Neural crest cell (in vitro differentiated cells): ENCODE data around the gene TREH. TPM values are rescaled to one million over a fixed set of nuclear protein-coding genes. Genes with fewer than 3 reads are reported as not detected.
A peak's percentile ranks its signal among the peaks of the same experiment; 100 is the strongest.

ENCODE experiments used
- DNase-seq: peaks from one replicate; pipeline ENCODE4 v3.0.0; 2021; ENCODE audit warnings: low read depth, mixed read lengths, low spot score
- H3K27ac Mint-ChIP-seq: one replicate; pipeline ENCODE4 v1.8.0; 2021; ENCODE audit warnings: mild to moderate bottlenecking, mixed read lengths; ENCODE audit not compliant: unreplicated experiment
- H3K27me3 Mint-ChIP-seq: 2 replicates; pipeline ENCODE4 v1.8.0; 2021; ENCODE audit warnings: low read depth, mild to moderate bottlenecking, mixed read lengths
- H3K36me3 Mint-ChIP-seq: 2 replicates; pipeline ENCODE4 v1.8.0; 2021; ENCODE audit warnings: low read depth, mild to moderate bottlenecking, mixed read lengths
- H3K4me1 Mint-ChIP-seq: 2 replicates; pipeline ENCODE4 v1.8.0; 2021; ENCODE audit warnings: mixed read lengths
- H3K4me3 Mint-ChIP-seq: one replicate; pipeline ENCODE4 v1.8.0; 2021; ENCODE audit warnings: mild to moderate bottlenecking, mixed read lengths
- H3K9me3 Mint-ChIP-seq: 2 replicates; pipeline ENCODE4 v1.8.0; 2021; ENCODE audit warnings: mixed read lengths
- CTCF ChIP-seq: fragments of 200-600 bp; sonication (generic); conservative IDR thresholded peaks from 2 replicates; pipeline ENCODE4 v1.5.0; 2021; ENCODE audit warnings: antibody characterized with exemption, mild to moderate bottlenecking
- total RNA-seq: library from RNA; stranded (reverse); gene quantifications from 2 replicates; pipeline ENCODE4 v1.2.1, GENCODE V29; 2021

Gene TREH
- total RNA-seq, 1 donor from 2014 or later, result not detected

DNA sequence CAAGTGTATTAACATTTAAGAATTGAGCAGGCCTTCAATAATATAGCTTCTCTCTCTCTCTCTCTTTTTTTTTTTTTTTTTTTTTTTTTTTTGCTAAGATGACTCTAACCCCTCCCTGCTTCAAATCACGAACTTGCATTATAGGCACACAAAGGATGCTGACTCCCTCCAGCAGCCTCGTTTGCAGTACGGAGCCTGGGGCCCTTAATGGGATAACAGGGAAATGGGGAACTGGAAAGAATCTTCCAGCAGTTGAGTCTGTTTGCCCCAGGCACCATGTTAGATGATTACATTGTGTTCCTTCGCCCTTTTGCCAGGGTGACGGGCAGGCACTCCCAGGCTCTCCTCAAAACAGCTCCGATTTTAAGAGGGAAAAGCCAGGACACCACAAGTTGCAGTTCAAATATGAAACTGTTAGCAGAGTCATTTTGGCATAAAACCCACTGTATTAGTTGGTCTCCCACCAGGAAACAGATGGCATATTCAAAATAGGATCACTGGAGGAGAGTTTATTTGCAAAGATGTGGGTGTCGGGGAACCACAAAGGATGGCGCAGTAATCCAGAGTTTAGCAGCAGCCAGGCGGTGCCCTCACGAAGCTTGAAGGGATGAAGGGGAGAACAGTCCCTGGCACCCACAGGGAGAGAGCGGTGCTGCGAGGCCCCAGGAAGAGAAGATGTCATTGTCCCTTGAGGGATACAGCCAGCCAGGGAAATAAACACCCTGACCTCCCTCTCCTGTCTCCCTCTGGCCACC lies 26.5 kb upstream of the TREH start:
- Mint-ChIP-seq H3K9me3 (no peaks in the 10 kb centered on the region), H3K4me1 (peaks cover 16% of the 10 kb centered on the region), H3K27ac (peak overlapping the region; percentile 69), H3K36me3 (no peaks in the 10 kb centered on the region), H3K27me3 (no peaks in the 10 kb centered on the region), H3K4me3 (peak overlapping the region; percentile 24)
- no peak for TF ChIP-seq CTCF
- DNase-seq, result no peak

GRCh38 chr11:118705111-118705741 lies 25.8 kb upstream of the TREH start:
- Mint-ChIP-seq H3K27me3 (no peaks in the 10 kb centered on the region), H3K36me3 (no peaks in the 10 kb centered on the region), H3K27ac (peak overlapping the region; percentile 69), H3K4me3 (peak overlapping the region; percentile 58), H3K4me1 (peaks cover 16% of the 10 kb centered on the region), H3K9me3 (no peaks in the 10 kb centered on the region)
- DNase-seq, result peak; percentile 17
- no peak for TF ChIP-seq CTCF

GRCh38 chr11:118703563-118704106 lies 24.2 kb upstream of the TREH start:
- Mint-ChIP-seq H3K27ac (no peak overlapping the region), H3K36me3 (no peaks in the 10 kb centered on the region)
- TF ChIP-seq CTCF, result no peak

GRCh38 chr11:118699506-118700220 lies 20.2 kb upstream of the TREH start:
- Mint-ChIP-seq H3K27ac (no peak overlapping the region), H3K4me1 (no peaks in the 10 kb centered on the region), H3K4me3 (no peak overlapping the region), H3K36me3 (no peaks in the 10 kb centered on the region), H3K9me3 (no peaks in the 10 kb centered on the region), H3K27me3 (no peaks in the 10 kb centered on the region)
- TF ChIP-seq CTCF, result no peak
- DNase-seq, result no peak

More at GRCh38 chr11:118703563-118704106, 24.2 kb upstream of the TREH start:
- Mint-ChIP-seq H3K4me3 (no peak overlapping the region), H3K27me3 (no peaks in the 10 kb centered on the region), H3K9me3 (no peaks in the 10 kb centered on the region), H3K4me1 (peaks cover 16% of the 10 kb centered on the region)
- DNase-seq, result no peak

- no peak for DNase-seq
- Mint-ChIP-seq H3K9me3 (no peaks in the 10 kb centered on the region), H3K27me3 (no peaks in the 10 kb centered on the region), H3K27ac (no peak overlapping the region), H3K36me3 (no peaks in the 10 kb centered on the region), H3K4me1 (no peaks in the 10 kb centered on the region), H3K4me3 (no peak overlapping the region)
- TF ChIP-seq CTCF, result no peak
These were observed 17.9 kb upstream of the TREH start for GRCh38 chr11:118697346-118697745.
